Activated naive CD4-positive, alpha-beta T cell treated with anti-CD3 and anti-CD28 coated beads, Interleukin-2, amount 50 U/mL, for 72 hours (primary cell): Measurements from ENCODE around the gene ABCC12. TPM values are rescaled to one million over a fixed set of nuclear protein-coding genes. Genes with fewer than 3 reads are reported as not detected.

Experiments used
- ATAC-seq, 2 donors: fragments of 150-1000 bp; cut with Tn5 transposase; 2 replicates each; pipeline ENCODE4 v1.10.0; 2021; ENCODE audit warnings: mild to moderate bottlenecking in 2 of 2, moderate library complexity in 2 of 2
- DNase-seq, 2 donors: peaks; one replicate each; pipeline ENCODE4 v3.0.0; 2021 to 2022; ENCODE audit warnings: low spot score in 2 of 2
- H3K27ac Mint-ChIP-seq, 2 donors: one replicate each; pipeline ENCODE4 v1.8.0; 2022; ENCODE audit warnings: mild to moderate bottlenecking in 2 of 2, mixed read lengths in 2 of 2
- H3K36me3 Mint-ChIP-seq, 2 donors: one replicate each; pipeline ENCODE4 v1.8.0; 2022; ENCODE audit warnings: mixed read lengths in 2 of 2
- H3K9me3 Mint-ChIP-seq, 2 donors: one replicate each; pipeline ENCODE4 v1.8.0; 2022; ENCODE audit warnings: mixed read lengths in 2 of 2
- total RNA-seq, 2 donors: library from RNA; stranded (reverse); gene quantifications; one replicate each; pipeline ENCODE4 v1.2.3, GENCODE V29; 2022

The ABCC12 gene
- total RNA-seq, 2 donors from 2014 or later, result not detected

DNA sequence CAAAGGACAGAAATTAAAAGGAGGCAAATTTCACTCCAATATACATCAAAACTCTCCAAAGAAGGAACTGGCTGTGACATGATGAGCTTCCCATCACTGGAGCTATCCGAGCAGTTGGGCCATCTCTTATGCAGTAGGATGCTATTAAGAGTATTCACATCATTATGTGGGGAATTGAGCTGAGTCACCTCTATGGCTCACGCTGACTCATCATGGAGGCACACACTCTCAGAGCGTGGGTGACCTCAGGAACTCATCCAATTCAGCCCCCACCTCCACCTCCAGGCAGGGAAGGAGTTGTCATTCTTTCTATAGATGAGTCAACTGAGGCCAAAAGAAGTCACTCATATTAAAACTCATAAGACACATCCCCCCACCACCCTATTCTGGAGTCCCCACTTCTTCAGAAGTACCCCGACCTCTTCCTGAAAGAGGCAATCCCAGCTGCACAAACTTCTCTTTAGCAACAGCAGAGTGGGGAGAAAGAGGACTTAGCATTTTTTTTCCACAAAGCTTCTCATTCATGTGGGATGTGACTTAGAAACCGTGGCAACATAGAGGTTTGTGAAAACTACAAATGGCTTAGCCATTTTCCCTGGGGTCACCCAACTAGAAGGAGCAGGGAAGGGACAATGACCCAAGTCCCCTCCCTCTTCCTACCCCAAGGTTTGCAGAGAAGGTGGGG, 32.5 kb downstream of the ABCC12 start:
- Mint-ChIP-seq H3K27ac (no peak overlapping the region), H3K9me3 (peaks cover 0 to 6% of the 10 kb centered on the region in 2 donors), H3K36me3 (no peaks in the 10 kb centered on the region)
- ATAC-seq (peak; percentile 85 to 93), DNase-seq (peak in 1 of 2 donors; percentile 52)

DNA sequence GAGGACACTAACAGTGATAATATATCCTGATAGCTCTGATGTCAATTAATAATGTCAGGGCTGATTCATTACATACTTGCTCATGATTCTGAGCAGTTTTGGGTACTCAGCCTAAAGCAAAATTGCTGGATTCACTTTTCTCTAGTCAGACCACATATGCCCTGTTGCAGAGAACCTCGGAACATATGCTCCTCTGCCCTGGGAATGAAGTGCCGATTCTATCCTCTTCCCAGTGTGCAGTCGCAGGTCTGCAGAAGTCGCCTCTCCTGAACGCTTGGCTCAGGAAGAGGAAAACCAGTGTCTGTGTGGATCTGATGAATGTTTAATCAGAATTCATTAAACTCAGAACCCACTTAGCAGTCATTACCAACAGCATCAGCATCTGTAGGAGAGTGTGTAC, 34.5 kb downstream of the ABCC12 start:
- ATAC-seq (no peak), DNase-seq (no peak)
- Mint-ChIP-seq H3K27ac (no peak overlapping the region), H3K36me3 (no peaks in the 10 kb centered on the region), H3K9me3 (peaks cover 0 to 6% of the 10 kb centered on the region in 2 donors)

DNA sequence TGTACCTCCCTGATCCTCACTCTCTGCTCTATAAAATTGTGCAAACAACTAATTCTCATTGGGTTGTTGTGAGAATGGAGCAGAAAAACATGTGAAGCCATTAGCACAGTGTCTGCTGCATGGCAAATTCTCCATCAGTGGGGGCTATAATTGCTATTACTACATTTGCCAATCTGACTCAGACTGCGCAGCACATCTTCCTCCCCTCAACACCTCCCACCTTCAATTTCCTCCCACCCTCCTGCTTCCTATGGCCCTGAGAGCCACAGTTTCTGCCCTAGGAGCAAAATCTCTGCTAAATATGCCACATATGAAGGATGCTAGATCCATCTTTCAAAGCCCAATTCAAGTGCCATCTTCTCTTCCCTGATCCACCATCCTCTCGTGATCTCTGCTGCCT, 37.0 kb downstream of the ABCC12 start:
- Mint-ChIP-seq H3K9me3 (no peaks in the 10 kb centered on the region), H3K27ac (no peak overlapping the region), H3K36me3 (no peaks in the 10 kb centered on the region)
- no peak for ATAC-seq
- DNase-seq, result no peak

DNA sequence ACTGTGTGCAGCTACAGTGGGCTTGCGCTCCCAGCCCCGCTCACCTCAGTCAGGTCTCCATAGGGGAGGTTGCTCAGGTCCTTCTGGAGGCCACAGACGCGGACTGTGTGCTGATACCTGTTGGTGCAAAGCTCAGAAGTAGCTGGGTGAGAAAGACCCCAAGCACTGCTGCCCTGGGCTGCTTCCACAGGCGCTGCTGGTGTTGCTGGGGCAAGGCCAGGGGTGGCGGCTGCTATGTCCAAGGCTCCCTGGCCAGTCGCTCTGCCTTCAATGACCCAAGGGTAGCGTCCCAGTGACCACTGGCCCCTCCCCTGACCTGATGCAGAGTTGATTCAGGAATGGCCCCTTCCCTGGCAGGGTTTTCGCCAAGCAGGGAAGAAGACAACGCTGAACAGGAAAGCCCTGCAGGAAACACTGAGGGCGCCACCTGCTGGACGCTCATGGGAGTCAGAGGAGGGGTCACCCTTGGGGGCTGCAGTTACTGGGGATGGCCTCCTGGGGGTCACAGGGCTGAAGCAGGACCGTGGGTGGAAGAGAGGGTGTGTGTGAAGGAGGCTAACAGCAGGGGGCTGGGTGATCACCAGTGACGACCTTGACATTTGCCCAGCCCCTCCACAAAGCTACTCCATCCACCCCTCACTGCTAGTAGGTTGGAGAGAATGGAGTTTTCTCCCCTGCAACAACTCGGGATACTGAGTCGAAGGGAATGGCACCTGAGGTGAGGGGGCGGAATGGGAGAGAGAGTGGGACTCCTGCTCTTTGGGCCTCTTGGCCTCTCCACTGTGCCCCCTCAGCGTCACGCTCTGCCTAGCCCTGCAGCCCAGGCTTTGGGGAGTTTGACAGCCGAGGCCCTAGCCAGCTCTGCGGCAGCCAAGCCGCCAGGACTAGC, 38.3 kb downstream of the ABCC12 start:
- no peaks in the 10 kb centered on the region for H3K9me3 Mint-ChIP-seq
- DNase-seq, result peak; percentile 56 to 74
- peak; percentile 45 to 89 for ATAC-seq
- H3K36me3 Mint-ChIP-seq, result no peaks in the 10 kb centered on the region
- H3K27ac Mint-ChIP-seq, result no peak overlapping the region

DNA sequence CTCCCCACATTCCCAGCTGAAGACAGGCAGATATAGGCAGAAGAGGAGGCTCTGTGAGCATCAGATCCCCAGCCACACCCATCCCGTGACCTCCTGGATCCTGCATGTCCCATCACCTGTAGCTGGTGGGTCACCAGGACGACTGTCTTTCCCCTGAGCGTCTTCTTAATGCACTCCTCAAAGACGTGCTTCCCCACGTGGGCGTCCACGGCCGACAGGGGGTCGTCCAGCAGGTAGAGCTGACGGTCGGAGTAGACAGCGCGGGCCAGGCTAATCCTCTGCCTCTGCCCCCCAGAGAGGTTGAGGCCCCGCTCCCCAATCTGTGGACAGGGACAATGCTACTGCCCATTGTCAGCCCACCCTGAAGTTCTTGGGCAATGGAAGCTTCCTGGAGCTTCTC, 40.5 kb downstream of the ABCC12 start:
- H3K27ac Mint-ChIP-seq, result no peak overlapping the region
- ATAC-seq (no peak), DNase-seq (no peak)
- H3K36me3 Mint-ChIP-seq, result no peaks in the 10 kb centered on the region
- H3K9me3 Mint-ChIP-seq, result no peaks in the 10 kb centered on the region

DNA sequence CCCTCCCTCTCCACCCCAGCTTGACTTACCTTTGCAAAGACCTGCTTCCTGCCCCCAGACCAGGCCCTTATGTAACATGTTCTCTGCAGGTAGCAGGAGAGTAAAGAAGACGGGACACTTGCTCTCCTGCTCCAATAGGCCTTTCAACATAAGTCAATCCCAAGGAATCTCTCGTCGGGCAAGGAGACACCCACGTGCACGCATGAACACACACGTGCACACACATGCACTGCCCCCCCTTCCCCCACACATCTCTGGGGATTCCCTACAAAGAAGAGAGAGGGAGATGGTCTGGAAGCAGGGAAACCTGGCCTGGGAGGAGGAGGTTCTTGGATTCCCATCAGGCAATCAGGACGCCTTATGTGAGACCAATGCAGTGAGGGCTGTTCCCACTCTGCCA, 41.4 kb downstream of the ABCC12 start:
- DNase-seq, result no peak
- no peaks in the 10 kb centered on the region for H3K9me3 Mint-ChIP-seq
- ATAC-seq, result no peak
- no peak overlapping the region for H3K27ac Mint-ChIP-seq
- no peaks in the 10 kb centered on the region for H3K36me3 Mint-ChIP-seq

DNA sequence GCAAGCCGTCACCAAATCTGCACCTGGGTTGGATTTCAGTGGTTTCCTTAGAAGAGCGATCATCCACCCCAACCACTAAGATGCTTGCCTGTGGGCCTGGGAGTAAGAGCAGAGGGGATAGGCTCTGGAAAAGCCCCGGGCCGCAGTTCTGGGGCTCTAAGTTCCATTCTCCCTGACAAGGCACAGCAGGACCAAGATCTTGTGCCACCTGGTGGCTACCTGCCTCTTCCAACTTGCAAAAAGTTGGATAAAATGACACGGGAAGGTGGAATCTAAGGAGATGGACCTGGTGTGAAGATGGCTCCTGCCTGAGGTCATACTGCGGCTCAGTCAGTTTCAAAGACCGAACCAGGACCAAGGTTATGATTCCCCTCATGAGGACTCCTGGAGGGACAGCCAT, 42.3 kb downstream of the ABCC12 start:
- DNase-seq (no peak), ATAC-seq (no peak)
- Mint-ChIP-seq H3K9me3 (no peaks in the 10 kb centered on the region), H3K27ac (no peak overlapping the region), H3K36me3 (no peaks in the 10 kb centered on the region)

DNA sequence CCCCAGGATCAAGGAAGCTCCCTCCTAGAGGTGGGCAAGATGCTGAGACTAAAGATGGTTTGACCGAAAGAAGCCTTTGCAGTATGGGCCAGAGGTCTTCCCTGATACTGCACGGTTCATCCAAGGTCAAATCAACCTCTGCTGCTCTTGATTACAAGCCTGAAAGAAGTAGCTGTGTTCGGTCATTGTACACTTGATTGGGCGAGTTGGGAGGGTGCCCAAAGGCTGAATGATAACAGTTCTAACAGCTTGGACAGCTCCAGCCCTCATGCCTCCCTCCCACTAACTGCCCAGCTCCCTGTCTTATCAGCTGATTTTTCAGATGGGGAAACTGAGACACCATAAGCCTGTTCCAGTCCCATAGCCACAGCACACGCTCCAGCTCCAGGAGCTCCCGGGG, 42.8 kb downstream of the ABCC12 start:
- Mint-ChIP-seq H3K9me3 (no peaks in the 10 kb centered on the region), H3K36me3 (no peaks in the 10 kb centered on the region), H3K27ac (no peak overlapping the region)
- DNase-seq (no peak), ATAC-seq (no peak)

DNA sequence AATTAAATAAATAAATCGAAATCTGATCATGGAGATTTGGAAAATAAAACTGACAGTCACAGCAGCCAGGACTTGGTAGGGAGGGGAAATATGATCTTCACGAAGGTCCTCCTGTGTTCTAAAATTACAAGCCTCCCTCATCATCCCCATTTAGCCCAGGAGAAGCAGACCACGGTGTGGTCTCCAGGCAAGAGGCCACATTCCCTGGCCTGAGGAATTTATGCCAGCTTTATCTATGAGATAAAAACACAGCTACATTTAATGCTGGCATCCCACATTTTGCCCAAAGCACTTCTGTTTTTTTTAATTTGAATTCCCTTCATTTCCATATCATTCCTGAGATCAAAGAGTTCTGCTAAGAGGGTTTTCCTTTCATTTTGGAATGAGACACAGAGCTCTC, 43.2 kb downstream of the ABCC12 start:
- no peak for ATAC-seq
- no peaks in the 10 kb centered on the region for H3K9me3 Mint-ChIP-seq
- no peak for DNase-seq

DNA sequence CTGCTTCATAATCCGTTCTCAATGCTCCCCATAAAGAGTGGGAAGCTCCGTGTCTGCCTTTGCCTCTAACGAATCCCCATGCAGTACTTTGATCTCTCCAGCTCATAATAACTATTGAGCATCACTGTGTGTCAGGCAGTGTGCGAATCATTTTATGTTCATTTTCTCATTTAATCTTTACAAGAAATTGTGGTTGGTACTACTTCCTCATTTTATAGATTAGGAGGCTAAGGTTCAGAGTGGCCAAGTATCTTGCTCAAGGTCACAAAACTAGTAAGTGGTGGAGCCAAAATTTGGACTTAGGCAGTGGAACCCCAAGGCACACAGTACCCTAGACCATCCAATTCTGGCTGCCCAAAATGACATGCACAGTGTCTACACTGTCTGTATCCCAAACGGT, 44.8 kb downstream of the ABCC12 start:
- Mint-ChIP-seq H3K36me3 (no peaks in the 10 kb centered on the region), H3K9me3 (no peaks in the 10 kb centered on the region), H3K27ac (no peak overlapping the region)
- DNase-seq (no peak), ATAC-seq (no peak)

More for the DNA sequence above, 43.2 kb downstream of the ABCC12 start:
- Mint-ChIP-seq H3K27ac (no peak overlapping the region), H3K36me3 (no peaks in the 10 kb centered on the region)

DNA sequence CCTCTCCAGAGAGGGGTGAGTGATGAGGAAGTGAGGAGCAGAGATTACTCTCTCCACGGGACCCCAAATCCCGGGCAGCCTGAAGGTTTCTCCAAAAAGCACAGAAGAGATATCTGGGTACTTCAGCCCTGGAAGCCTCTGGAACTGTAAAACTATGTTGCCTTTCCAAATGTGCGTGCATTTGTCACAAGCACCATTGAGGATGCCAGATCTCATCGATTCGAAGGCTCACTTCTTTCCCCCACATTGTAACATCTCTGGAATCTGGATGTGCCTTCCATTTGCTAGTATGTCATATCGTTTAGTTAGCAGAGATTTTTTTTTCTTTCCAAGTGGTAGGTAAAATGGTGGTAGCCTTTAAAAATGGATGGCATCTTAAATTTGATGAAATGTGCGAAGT, 45.8 kb downstream of the ABCC12 start:
- Mint-ChIP-seq H3K27ac (no peak overlapping the region), H3K36me3 (no peaks in the 10 kb centered on the region), H3K9me3 (no peaks in the 10 kb centered on the region)
- no peak for ATAC-seq
- DNase-seq, result no peak

DNA sequence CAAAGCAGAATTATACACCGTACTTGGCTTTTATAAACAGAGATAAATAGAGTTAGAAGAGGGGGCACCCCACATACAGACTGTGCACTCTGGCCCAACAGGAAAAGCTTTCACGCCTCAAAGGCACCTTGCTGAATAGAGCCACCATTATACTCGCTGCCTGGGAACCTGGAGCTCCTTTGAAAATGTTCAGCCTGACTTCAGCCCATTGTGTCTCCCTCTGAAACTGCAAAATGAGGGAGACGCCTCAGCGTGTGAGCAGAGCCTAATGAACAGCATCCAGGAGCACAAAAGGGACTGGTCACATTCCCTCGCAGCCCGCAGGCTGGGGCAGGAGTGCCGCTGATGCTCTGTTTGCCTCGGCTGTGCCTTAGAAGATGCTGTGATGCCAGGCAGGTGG, 46.3 kb downstream of the ABCC12 start:
- no peaks in the 10 kb centered on the region for H3K9me3 Mint-ChIP-seq
- DNase-seq, result no peak
- H3K27ac Mint-ChIP-seq, result no peak overlapping the region
- ATAC-seq, result no peak
- no peaks in the 10 kb centered on the region for H3K36me3 Mint-ChIP-seq

DNA sequence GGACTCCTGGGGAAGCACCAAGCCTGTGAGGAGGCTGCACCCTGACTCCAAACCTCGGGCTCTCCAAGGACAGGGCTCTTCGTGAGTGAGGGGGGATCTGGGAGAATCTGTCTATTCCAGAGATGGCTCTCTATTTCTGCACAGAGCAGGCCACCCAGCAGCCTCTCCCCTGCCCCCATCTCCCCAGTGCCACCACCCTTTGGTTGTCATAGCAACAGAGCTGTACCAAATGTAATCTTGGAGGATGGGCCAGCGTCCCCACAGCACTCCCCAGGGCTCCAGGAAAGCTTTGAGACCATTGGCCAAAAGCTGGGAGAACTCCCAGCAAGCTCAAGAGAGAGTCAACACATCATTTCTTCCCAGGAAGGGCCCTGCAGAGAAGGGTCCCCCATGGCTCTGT, 49.3 kb downstream of the ABCC12 start:
- H3K9me3 Mint-ChIP-seq, result no peaks in the 10 kb centered on the region
- H3K27ac Mint-ChIP-seq, result no peak overlapping the region
- no peak for DNase-seq
- no peak for ATAC-seq
- no peaks in the 10 kb centered on the region for H3K36me3 Mint-ChIP-seq

Other genes starting within 250 kb of the ABCC12 start
- 10 to 100 TPM; 39.0 to 53.5 TPM for gene LONP2, start 88.3 kb upstream of the ABCC12 start, total RNA-seq
- under 1 TPM in 1 of 2 donors, not detected in 1; 0.50 TPM for gene ABCC11, start 91.5 kb upstream of the ABCC12 start, total RNA-seq
- 10 to 100 TPM; 15.9 to 18.6 TPM for gene SIAH1, start 229.4 kb upstream of the ABCC12 start, total RNA-seq